T-helper 22 cell (primary cell): ENCODE results near the gene MLYCD.
"Not testable (repeated sequence)": the region's sequence is repeated elsewhere in the genome, so short reads cannot be mapped to it uniquely, and the experiment has no call there.

Source experiments
- DNase-seq: peaks from one replicate; pipeline ENCODE4 v3.0.0-alpha.2; 2020; ENCODE audit warnings: low read depth

MLYCD gene

DNA sequence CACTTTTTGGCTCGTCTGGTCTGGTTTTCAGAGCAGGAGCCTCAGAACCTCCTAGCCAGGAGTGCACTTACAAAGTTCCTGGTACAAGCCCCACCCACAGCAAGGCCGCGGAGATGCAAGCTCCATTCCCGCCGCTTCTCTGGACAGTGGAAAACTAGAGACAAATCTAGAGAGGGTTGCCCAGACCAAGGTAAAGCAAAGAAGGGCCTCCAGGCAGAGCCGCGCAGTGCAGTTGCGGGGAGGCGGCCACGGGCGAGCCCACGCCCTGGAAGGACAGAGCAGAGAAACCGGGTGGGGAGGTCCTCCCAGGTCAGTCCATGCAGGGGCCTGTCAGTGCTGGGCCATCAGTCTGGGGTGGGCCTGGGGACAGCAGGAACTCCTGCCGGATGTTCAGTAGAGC lies 43.2 kb downstream of the MLYCD start:
- no peak for DNase-seq

GRCh38 chr16:83942815-83943515 lies 44.0 kb downstream of the MLYCD start:
- DNase-seq, result no peak

- DNase-seq, result no peak
Observed at GRCh38 chr16:83943516-83944050, 44.7 kb downstream of the MLYCD start.

GRCh38 chr16:83945587-83945986 lies 46.7 kb downstream of the MLYCD start:
- DNase-seq, result no peak

GRCh38 chr16:83946154-83946780 lies 47.4 kb downstream of the MLYCD start:
- DNase-seq, result no peak

- DNase-seq, result no peak
Observed at GRCh38 chr16:83946781-83947566, 48.1 kb downstream of the MLYCD start.

DNA sequence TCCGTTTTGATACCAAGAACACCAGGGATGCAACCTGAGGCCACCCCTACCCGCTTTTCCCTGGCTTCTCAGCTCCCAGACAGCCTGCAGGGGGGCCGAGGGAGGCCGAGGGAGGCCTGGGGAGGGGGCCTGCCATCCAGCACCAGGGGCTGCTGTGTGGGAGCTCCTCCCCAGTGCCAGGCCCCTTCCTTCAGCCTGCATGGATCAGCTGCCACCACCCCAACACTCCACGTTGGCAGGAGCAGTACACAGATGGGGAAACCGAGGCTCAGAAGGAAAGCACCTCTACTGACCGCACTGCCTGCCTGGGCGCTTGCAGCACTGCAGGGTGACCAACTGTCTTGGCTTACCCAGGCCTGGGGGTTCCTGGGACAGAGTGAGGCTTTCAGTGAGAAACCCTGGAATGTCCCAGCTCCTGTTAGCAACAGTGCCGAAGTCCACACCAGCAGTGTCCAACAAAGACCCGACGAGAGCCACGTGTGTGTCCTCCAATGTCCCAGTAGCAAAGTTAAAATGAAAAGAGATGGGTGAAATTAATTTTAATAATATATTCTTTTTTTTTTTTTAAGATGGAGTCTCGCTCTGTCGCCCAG lies 48.8 kb downstream of the MLYCD start:
- no peak for DNase-seq

GRCh38 chr16:83948914-83949723 lies 50.2 kb downstream of the MLYCD start:
- no peak for DNase-seq

GRCh38 chr16:83949724-83950001 lies 50.7 kb downstream of the MLYCD start:
- no peak for DNase-seq

DNA sequence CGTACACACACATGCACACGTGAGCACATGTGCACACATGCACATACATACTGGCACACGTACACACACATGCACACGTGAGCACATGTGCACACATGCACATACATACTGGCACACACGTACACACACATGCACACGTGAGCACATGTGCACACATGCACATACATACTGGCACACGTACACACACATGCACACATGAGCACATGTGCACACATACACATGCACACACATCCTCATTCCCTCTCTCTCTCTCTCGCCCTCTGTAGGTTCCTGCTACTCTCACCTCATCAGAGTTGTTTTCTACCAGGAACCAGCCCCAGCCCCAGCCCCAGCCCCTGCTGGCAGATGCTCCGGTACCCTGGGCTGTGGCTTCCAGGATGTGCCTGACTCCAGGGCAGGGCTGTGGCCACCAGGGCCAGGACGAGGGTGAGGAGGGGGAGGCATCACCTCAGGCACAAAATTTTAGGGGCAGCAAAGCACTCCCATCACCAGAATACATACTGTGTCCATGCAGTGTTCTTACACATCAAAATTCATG lies 52.0 kb downstream of the MLYCD start:
- DNase-seq, result not testable (repeated sequence)

DNA sequence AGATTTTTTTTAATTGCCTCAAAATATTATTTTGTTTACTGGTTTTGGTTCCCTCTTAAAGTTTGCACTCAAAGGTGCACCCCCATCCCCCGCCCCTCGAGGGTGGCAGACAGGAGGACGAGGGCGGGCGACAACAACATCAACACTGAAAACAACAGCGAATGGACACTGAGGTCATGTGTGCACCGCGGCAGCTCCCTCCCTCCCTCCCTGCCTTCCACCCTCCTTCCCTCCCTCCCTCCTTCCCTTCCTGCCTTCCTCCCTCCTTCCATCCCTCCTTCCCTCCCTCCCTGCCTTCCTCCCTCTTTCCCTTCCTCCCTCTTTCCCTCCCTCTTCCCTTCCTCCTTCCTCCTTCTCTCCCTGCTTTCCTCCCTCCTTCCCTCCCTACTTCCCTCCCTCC lies 52.6 kb downstream of the MLYCD start:
- DNase-seq, result no peak

- DNase-seq, result no peak
Observed at GRCh38 chr16:83952587-83952939, 53.6 kb downstream of the MLYCD start.

- DNase-seq, result no peak
Observed at GRCh38 chr16:83952940-83953795, 54.3 kb downstream of the MLYCD start, which contains the start of gene OSGIN1. OSGIN1 (plus strand) TSS chr16:83953240; CDS start chr16:83957672, 4,432 bp downstream.

GRCh38 chr16:83953796-83954576 lies 55.1 kb downstream of the MLYCD start:
- DNase-seq, result no peak

- no peak for DNase-seq
Observed at GRCh38 chr16:83954577-83955016, 55.7 kb downstream of the MLYCD start.

- no peak for DNase-seq
Observed at GRCh38 chr16:83955218-83956130, 56.6 kb downstream of the MLYCD start.

DNA sequence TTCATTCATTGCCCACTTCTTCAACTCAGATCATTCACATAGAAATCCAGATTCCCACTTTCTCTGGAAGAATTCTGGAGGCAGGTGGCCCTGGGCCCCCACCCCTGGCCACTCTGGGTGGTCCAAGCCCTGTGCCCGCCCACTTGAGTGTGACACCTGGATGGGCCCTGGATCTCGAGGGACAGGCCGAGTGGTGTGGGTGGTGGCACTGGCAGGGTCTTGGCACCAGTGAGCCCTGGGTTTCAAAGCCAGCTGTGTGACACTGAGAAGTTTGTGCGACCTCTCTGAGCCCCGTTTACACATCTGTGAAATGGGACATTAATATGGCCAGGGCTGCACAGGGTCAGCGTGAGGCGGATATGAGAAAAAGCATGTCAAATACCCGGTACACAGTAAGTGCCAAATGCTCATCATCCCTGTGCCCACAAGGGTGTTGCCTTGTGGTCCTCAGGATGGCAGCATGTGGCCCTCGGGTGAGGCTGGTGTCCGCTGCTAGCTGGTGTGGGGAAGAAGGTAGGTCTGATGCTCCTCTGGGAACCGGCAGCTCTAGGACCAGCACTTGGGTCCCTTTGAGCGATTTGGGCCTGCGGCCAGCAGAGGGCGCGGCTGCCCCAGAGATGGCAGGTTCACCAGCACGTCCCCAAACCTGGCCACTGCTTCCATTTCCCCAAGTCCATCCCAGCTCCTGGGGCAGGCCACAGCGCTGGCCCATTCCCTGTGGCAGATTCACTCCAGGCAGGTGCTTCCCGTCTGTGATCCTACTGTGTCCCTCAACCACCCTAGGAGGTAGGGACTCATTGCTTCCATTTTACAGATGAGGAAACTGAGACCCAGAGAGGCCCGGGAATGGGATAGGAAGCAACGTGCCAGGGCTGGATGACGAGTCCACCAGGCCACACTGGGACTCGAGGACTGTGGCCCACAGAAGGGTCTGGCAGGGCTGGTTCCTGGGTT lies 57.7 kb downstream of the MLYCD start:
- DNase-seq, result peak; percentile 11
